Esophagus muscularis mucosa (tissue), 3 donors: ENCODE data around the gene TLE5.

Experiments used
- CTCF ChIP-seq, 3 experiments: fragments of 200-600 bp in 2 of 3; fragments of 450-650 bp in 1 of 3; sonication (generic) in 2 of 3; IDR thresholded peaks; one replicate each; pipeline ENCODE4 v1.5.1; 2017 to 2019; ENCODE audit warnings: antibody characterized with exemption in 3 of 3, mild to moderate bottlenecking in 2 of 3, moderate library complexity in 1 of 3
- EP300 ChIP-seq: sonication (generic); formaldehyde crosslinking; IDR thresholded peaks from one replicate; pipeline ENCODE4 v1.6.1; 2017; ENCODE audit warnings: antibody characterized with exemption

- TF ChIP-seq CTCF (IDR thresholded peaks at IDR 0.05) (no peak), EP300 (no peak)
Observed at GRCh38 chr19:3082331-3082730, 20.0 kb upstream of the TLE5 start.
